Ureter (tissue), 1 donor: ENCODE data around the gene TXNDC8. TPM values are rescaled to one million over a fixed set of nuclear protein-coding genes. Genes with fewer than 3 reads are reported as not detected.
"Not testable (repeated sequence)": the region's sequence is repeated elsewhere in the genome, so short reads cannot be mapped to it uniquely, and the experiment has no call there.

Experiments used
- DNase-seq: peaks from one replicate; pipeline ENCODE4 v3.0.0-alpha.2; 2020; ENCODE audit warnings: low spot score
- total RNA-seq: library from RNA; stranded (reverse); gene quantifications from one replicate; pipeline ENCODE4 v1.2.4, GENCODE V29; 2023
- donor health status: DM: yes; HTN: yes; CAD: no.

The TXNDC8 gene
- not detected for total RNA-seq

- DNase-seq, result no peak
Measured at GRCh38 chr9:110337727-110338126, at the start of gene TXNDC8. Gene TXNDC8, minus strand, starts transcription at chr9:110337863.

- DNase-seq, result no peak
Measured at GRCh38 chr9:110383491-110383890, 45.8 kb upstream of the TXNDC8 start.

DNA sequence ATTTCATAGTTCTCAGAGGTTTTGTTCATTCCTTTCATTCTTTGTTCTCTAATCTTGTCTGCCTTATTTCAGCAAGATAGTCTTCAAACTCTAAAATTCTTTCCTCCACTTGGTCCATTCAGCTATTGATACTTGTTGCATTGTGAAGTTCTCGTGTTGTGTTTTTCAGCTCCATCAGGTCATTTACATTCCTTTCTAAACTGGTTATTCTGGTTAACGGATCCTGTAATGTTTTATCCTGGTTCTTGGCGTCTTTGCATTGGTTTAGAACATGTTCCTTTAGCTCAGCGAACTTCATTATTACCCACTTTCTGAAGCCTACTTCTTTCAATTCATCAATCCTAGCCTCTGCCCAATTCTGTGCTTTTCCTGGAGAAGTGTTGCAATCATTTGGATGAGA is 45.1 kb upstream of the TXNDC8 start:
- no peak for DNase-seq

GRCh38 chr9:110371411-110372007 is 33.8 kb upstream of the TXNDC8 start:
- no peak for DNase-seq

- no peak for DNase-seq
Measured at GRCh38 chr9:110370315-110370714, 32.7 kb upstream of the TXNDC8 start.

- no peak for DNase-seq
Measured at GRCh38 chr9:110364451-110364850, 26.8 kb upstream of the TXNDC8 start.

- not testable (repeated sequence) for DNase-seq
Measured at GRCh38 chr9:110358992-110359391, 21.3 kb upstream of the TXNDC8 start.

GRCh38 chr9:110357505-110357904 is 19.8 kb upstream of the TXNDC8 start:
- no peak for DNase-seq

DNA sequence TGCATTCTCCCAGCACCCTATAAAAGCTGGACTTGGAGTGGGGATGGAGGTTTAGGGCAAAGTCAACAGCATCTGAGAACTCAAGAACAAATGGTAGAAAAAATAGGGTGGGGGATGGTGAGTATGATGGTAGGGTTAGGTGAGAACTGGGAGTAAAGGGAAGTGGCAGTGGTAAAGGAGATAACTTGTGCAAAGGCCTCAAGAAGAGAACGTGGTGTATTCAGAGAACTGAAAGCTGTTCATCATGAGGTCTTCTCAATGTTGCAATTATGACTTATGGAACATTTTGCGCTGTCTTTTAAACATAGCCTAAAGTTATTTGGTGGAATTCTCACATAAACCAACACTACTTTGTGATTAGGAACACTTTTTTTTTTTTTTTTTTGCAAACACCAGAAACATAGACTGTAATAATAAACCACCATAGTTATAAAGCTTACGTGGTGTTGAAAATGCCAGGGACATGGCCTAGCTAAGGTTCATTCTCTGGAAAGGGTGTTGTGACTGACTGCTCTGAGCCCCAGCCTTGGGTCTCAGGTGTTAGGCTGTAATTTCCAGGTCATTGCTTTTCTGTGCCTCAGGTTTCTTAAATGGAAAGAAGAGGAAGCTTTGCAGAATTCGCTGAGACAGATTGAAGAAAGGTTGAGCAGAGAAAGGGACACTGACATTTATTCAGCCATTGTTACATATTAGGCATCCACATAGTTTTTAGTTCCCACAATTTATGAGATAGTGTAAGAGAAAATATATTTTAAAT is 19.2 kb upstream of the TXNDC8 start:
- DNase-seq, result no peak

- DNase-seq, result no peak
Measured at GRCh38 chr9:110355911-110356310, 18.2 kb upstream of the TXNDC8 start.

GRCh38 chr9:110351009-110351467 is 13.4 kb upstream of the TXNDC8 start:
- DNase-seq, result peak; percentile 43

GRCh38 chr9:110346325-110346724 is 8.7 kb upstream of the TXNDC8 start:
- no peak for DNase-seq

DNA sequence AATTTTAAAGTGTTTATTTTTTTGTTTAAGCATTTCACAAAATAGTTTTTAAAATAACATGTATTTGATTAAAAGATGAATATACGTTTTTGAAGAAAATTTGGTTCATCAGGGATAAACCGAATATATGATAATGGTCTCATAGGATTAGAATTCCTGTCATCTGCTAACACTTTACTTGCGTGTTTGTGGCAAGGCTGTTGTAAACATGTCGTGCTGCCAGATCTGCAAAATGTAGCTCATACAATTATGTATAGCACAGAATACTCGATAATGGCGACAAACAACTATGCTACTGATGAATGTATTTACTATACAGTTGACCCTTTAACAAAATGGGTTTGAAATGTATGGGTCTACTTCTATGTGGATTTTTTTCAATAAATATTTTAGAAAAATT is 7.2 kb upstream of the TXNDC8 start:
- DNase-seq, result no peak

- DNase-seq, result no peak
Measured at GRCh38 chr9:110343551-110343950, 5.9 kb upstream of the TXNDC8 start.

- DNase-seq, result no peak
Measured at GRCh38 chr9:110340306-110340705, 2.6 kb upstream of the TXNDC8 start.

DNA sequence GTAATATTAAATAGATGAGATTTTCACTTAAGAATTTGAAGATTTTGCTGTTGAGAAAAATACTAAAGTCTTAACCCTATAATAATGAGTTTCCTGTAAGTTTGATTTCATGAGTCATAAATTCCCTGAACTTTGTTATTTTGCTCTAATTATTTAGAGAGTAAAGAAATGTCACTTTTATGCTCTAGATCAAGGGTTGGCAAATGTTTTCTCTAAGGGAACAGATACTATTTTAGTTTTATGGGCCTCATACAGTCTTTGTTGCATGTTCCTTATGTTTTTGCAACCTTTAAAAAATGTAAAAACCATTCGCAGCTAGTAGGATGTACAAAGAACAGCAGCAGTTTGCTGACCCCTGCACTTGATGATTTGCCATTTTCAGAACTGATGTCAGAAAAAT is 480 bp upstream of the TXNDC8 start:
- DNase-seq, result no peak

- no peak for DNase-seq
Measured at GRCh38 chr9:110336363-110336762, 1.3 kb downstream of the TXNDC8 start.

GRCh38 chr9:110334871-110335270 is 2.8 kb downstream of the TXNDC8 start:
- no peak for DNase-seq

GRCh38 chr9:110334183-110334582 is 3.5 kb downstream of the TXNDC8 start:
- no peak for DNase-seq

DNA sequence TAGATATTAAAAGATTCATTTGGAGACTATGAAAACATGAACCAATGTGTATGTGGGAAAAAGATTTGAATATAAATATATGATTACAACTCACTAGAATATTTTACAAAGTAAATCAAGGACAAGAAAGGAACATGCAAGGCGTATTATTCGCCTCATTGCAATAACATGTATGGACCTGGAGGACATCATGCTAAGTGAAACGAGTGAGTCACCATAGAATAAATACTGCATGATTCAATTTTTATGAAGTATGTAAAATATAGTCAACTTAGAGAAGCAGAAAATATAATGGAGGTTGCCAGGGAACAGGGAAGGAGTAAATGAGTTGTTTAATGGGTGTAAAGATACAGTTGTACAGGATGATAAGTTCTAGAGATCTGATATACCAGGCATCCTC is 4.9 kb downstream of the TXNDC8 start:
- DNase-seq, result no peak

- DNase-seq, result no peak
Measured at GRCh38 chr9:110330484-110331105, 7.1 kb downstream of the TXNDC8 start.

DNA sequence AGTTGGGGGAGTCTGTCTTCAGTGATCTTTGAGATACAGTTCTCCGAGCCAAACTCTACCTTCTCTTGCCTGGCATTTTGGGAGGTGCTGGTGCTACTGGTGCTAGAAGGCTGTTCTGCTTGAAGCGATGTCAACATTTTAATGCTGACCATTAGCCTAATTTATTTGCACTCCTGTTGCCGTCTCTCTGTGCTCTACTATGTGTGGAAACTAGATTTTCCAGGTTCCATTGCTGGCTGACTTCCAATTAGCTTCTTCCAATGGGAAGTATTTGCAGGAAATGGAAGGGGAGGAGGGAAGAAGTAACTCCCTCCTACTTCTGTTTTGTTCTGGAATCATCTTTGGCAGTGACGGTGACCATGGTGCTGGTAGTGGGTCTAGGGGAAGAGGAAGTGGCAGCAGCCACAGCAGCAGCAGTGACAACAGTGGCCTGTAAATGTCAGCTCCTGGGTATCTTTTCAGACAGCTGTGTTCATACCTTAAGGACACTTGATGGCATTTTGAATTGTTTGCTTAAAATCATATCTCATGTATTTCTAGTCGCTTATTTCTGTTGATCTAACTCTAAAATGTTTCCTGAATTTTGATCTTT is 7.9 kb downstream of the TXNDC8 start:
- no peak for DNase-seq

DNA sequence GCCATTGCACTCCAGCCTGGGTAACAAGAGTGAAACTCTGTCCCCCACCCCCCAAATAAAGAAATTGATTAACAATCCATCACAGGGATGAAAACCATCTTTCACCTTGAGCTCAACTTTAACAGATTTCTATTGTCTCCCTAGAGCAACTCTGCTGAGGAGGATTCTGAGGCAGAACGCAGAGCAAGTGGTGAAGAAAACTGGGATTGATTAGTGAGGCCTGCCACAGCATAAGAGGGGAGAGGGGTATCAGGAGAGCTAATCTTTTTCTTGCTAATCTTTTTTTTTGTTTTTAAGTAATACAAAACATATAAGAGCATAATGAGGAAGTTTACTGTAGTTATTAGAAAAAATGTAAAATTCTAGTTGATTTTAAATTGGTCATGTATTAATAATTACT is 8.9 kb downstream of the TXNDC8 start:
- DNase-seq, result no peak
